GM21529 (cell line): ENCODE results near the gene DNASE1L3.

ENCODE experiments used
- ATAC-seq: cut with Tn5 transposase; IDR thresholded peaks from one replicate; pipeline ENCODE4 v1.9.1; 2021; ENCODE audit not compliant: unreplicated experiment

Gene DNASE1L3

GRCh38 chr3:58164199-58164879 is 46.4 kb downstream of the DNASE1L3 start:
- no peak for ATAC-seq

- ATAC-seq = no peak
These were observed 47.5 kb downstream of the DNASE1L3 start for GRCh38 chr3:58163234-58163633.

DNA sequence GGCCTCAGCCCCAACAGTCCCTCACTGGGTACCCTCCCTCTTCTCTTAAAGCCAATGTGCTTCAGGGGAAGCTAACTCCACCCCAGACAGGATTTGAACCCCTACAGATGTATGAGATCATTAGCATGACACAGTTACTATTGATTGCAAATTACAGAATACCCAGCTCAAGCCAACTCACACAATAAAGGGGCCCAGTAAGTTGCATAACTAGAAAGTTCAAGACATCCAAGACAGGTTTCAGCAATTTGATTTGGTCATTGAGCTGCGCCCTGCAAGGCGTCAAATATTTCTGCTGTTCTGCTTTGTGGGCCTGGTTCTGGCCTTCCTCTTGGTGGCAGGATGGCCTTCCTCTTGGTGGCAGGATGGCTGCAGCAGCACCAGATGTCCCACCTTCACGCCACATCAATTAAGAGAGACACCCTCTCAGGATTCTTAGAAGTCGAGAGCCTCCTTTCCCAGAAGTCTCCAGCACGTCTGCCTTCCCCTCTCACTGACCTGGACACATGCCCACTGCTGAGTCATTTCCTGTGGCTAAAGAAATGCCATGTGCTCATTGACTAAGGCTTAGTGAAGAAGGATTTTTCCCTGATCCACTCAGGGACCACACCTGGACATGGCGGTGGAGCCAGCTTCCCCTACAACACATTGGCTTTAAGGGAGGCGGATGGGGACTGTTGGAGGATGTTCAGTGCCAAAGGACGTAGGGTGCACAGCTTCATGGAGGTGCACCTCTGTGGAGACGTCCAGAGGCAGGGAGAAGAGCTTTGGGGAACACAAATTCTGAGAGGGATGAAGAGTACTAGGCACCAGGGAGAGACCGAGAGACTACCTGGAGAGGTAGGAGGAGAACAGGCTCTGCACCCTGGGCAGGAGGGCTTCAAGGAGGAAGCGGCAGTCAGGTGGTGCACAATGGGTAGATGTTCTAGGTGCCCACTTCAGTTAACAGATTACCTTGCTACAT is 49.1 kb downstream of the DNASE1L3 start:
- no peak for ATAC-seq

- ATAC-seq = no peak
These were observed 50.4 kb downstream of the DNASE1L3 start for GRCh38 chr3:58160399-58160798.

DNA sequence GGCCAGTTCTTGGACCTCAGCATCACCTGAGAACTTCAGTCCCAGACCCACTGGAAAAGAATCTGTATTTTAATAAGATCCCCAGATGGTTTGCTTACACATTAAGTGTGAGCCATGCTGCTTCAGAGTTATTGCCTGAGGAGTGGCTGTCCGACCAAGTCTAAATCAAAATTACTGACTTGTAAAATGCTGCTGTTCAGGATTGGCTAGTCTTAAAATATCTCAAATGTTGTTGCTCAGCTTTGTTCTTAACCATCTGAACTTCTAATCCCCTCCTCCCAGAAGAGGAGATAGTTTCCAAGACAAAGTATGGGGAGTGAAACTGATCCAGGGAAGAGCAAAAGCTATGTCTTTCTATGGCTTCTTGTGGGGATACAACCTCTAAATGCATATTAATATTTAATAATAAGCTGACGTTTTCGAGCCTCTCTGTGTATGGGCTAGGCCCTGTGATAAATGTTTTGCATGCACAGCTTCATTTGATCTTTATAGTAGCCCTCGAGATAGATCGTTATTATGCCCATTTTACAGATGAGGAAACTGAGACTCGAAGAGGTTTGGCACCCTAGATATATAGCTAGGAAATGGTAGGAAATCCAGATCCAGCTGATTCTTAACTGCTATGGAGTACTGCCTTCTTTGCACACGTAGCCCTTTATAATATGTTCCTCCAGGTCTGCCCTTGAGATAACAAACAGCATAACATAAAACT is 52.2 kb downstream of the DNASE1L3 start:
- no peak for ATAC-seq

DNA sequence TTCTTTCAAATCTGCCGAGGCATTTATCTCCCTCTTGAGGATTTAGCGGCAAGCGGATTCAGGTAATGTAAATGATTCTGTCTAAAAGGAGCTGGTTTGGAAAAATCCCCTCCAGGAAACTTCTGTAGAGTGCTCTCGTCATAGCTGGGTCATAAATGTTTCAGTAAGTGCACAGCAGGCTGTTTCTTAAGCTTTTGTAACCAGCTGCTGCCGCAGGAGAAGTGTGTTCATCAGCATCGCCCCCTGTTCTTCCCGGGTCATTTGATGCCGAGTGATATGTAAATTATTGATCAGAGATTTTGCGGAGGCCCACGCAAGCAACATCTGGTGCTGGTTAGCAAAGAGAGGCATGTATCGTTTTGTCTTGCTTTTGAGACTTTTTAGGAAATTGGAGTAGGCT is 53.1 kb downstream of the DNASE1L3 start:
- ATAC-seq = no peak

DNA sequence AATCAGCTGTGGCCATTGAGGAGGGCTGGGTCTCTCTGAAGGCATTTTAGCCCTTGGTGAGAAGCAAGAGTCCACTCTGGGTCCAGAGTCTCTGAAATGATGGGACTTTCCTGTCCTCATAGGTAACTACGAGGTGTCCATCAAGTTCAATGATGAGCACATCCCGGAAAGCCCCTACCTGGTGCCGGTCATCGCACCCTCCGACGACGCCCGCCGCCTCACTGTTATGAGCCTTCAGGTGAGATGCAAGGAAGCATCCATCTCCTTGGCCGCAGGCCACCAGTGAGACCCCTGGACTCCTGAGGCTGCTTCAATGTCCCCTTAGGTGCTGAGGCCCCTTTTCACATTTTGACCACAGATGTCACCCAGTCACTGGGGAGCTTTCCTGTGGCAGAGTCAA is 54.9 kb downstream of the DNASE1L3 start:
- ATAC-seq = no peak

- ATAC-seq = no peak
These were observed 55.9 kb downstream of the DNASE1L3 start for GRCh38 chr3:58154626-58155449.

DNA sequence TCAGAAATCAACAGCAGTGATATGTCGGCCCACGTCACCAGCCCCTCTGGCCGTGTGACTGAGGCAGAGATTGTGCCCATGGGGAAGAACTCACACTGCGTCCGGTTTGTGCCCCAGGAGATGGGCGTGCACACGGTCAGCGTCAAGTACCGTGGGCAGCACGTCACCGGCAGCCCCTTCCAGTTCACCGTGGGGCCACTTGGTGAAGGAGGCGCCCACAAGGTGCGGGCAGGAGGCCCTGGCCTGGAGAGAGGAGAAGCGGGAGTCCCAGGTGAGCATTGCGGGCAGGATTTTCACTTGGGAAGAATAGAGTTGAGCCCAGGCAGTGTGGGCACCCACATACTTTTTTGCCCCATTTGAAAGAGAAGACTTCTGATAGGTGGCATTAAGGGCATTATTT is 57.4 kb downstream of the DNASE1L3 start:
- ATAC-seq = no peak

GRCh38 chr3:58152225-58153015 is 58.4 kb downstream of the DNASE1L3 start:
- no peak for ATAC-seq

DNA sequence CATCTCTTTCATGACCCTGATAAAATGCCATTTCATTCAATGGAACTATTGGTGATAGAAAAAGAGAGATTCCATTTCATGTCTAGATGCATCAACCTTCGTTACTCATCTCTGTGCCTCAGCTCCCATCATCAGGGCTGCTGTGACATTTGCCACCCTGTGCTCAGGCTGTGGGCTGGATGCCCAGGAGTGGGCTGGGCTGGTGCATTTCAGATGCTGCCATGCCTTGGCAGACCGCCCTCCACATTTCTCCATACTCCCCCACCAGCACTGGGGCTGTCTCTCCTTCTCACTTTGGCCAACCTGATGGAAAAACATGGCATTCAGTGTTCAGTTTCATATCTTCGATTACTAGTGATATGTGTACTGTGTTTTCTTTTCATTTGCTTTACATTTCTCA is 59.1 kb downstream of the DNASE1L3 start:
- no peak for ATAC-seq

GRCh38 chr3:58150810-58151199 is 60.0 kb downstream of the DNASE1L3 start:
- no peak for ATAC-seq

DNA sequence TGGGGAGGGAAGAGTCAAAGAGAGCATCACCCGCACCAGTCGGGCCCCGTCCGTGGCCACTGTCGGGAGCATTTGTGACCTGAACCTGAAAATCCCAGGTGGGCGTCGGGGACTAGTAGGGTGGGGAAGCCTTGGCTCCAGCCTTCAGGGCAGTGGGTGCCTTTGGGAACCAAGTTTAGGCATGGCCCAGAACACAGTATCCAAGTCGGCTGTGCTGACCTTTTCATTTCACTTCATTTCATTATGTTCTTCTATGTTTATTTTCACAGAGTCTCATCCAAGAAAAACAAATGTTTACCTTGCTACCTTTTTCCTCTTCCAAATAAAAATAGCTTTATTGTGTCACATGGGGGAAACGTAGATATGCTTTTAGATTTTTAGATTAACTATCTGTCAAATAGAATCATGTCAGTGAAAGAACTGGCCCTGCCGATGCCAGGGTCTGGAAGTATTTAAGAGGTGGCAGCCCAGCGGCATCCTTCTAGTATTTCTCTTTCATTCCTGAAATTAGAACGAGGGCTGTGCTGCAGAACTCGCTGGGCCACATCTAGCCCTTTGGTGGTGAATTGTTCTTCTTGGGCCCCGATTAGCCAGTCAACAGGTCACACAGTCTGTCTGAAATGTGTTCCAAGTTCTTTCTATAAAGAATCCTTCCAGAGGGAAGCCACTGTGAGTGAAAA is 60.5 kb downstream of the DNASE1L3 start:
- no peak for ATAC-seq

GRCh38 chr3:58148049-58148448 is 62.7 kb downstream of the DNASE1L3 start:
- ATAC-seq = no peak

- no peak for ATAC-seq
These were observed 66.1 kb downstream of the DNASE1L3 start for GRCh38 chr3:58144478-58145325.

GRCh38 chr3:58143417-58144055 is 67.2 kb downstream of the DNASE1L3 start:
- ATAC-seq = no peak
